Body of pancreas (tissue), 4 donors: Measurements from ENCODE around the gene WWC2.

ENCODE experiments used
- POLR2A ChIP-seq, 3 donors: fragments of 450-650 bp; IDR thresholded peaks; one replicate each; pipeline ENCODE4 v1.6.1; 2016; ENCODE audit warnings: antibody characterized with exemption in 3 of 3, mild to moderate bottlenecking in 2 of 3
- TF ChIP-seq, protein P1 (sequence below), 7 experiments: fragments of 450-650 bp in 4 of 7; fragments of 200-600 bp in 3 of 7; sonication (generic) in 3 of 7; IDR thresholded peaks; one replicate each; pipeline ENCODE4 v1.5.1; 2016 to 2019; ENCODE audit warnings: antibody characterized with exemption in 7 of 7

DNA sequence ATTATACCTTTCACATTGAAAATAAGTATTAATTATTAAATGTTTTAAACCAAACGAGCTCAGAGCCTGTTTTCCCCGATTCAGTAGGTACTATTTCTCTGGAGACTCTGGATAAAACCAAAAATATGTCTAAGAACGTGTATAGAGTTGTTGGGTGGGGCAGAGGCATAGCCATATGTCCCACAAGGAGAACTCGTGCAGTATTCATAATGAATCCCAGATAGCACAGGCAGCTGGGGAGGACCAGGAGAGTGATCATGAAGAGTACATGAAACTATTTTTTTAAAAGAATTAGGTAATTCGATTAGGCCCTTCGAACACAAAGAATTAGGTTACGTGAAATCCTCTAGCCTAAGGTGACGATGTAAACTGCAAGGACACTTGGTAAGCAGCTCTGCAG, 145.0 kb downstream of the WWC2 start:
- TF ChIP-seq, protein P1, sequence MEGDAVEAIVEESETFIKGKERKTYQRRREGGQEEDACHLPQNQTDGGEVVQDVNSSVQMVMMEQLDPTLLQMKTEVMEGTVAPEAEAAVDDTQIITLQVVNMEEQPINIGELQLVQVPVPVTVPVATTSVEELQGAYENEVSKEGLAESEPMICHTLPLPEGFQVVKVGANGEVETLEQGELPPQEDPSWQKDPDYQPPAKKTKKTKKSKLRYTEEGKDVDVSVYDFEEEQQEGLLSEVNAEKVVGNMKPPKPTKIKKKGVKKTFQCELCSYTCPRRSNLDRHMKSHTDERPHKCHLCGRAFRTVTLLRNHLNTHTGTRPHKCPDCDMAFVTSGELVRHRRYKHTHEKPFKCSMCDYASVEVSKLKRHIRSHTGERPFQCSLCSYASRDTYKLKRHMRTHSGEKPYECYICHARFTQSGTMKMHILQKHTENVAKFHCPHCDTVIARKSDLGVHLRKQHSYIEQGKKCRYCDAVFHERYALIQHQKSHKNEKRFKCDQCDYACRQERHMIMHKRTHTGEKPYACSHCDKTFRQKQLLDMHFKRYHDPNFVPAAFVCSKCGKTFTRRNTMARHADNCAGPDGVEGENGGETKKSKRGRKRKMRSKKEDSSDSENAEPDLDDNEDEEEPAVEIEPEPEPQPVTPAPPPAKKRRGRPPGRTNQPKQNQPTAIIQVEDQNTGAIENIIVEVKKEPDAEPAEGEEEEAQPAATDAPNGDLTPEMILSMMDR (IDR thresholded peaks at IDR 0.05), result no peak
- no peak for TF ChIP-seq POLR2A (IDR thresholded peaks at IDR 0.05)
